ENCODE measurements around the gene OR9A4. TPM values are rescaled to one million over a fixed set of nuclear protein-coding genes. Genes with fewer than 3 reads are reported as not detected.

OR9A4 gene
- not detected in 2 replicates for total RNA-seq

DNA sequence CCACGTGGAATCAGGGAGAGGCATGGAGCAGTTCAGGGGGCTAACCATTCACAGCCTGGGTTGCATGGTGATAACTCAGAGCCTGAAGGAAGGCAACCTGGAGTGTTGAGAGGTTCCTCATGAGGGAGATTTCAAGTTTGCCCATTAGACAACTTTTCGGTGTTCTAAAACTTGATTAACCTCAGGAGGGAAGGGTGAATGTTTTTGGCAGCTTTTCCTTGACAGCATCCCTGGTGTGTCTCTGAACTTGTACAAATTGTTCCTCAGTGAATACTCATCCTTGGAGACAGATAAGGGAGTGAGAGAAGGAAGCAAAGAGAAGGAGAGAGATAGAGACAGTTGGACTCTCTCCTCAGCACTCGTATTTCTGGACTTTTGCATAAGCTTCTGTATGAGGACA is at the start of gene OR9A4:
Gene OR9A4 (plus strand): TSS at position 301 of the 400 bp plus-strand sequence. CDS start 2,477 bp downstream, outside the sequence.

DNA sequence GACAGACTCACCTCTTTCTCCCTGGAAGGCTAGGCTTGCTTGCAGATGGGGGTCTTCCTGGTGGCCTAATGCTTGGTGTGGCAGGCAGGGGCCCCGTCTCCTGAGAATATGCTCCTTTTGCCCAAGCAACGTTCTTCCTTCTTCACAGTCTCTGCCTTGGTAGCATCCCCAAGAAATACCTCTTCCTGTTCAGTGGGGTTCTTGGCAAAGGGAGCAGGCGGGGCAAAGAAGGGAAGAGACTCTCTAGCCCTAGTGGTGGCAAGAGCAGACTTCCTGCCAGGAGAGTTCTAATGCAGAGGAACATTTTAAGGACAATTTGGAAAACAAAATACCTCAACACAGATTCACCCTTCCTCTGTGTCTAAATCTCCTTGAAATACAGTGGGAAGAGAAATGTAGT is 30.6 kb downstream of the OR9A4 start, which contains the start of gene CLEC5A:
Gene CLEC5A (minus strand): TSS at position 179 of the 400 bp plus-strand sequence. CDS start 682 bp downstream, outside the sequence.

Other genes with a start within 250 kb of the OR9A4 start
- 28.8 and 161 TPM in 2 replicates for gene DENND11, start 214.2 kb upstream of the OR9A4 start, total RNA-seq
- not detected in 2 replicates for gene WEE2, start 208.0 kb upstream of the OR9A4 start, total RNA-seq
- gene SSBP1, start 178.0 kb upstream of the OR9A4 start, total RNA-seq = 130 and 147 TPM in 2 replicates
- gene TAS2R3, start 152.3 kb upstream of the OR9A4 start, total RNA-seq = 0.97 and 3.9 TPM in 2 replicates
- gene TAS2R4, start 139.7 kb upstream of the OR9A4 start, total RNA-seq = 0.32 and 2.1 TPM in 2 replicates
- 0.16 and 2.8 TPM in 2 replicates for gene TAS2R5, start 126.2 kb upstream of the OR9A4 start, total RNA-seq
- gene PRSS37, start 74.9 kb upstream of the OR9A4 start, total RNA-seq = not detected in 2 replicates
- gene CLEC5A, start 30.6 kb downstream of the OR9A4 start, total RNA-seq = not detected in 2 replicates
- gene TAS2R38, start 57.4 kb downstream of the OR9A4 start, total RNA-seq = not detected in 2 replicates
- under 0.01 TPM in 1 of 2 replicates, not detected in the other for gene MGAM, start 79.5 kb downstream of the OR9A4 start, total RNA-seq
- gene MGAM2, start 195.3 kb downstream of the OR9A4 start, total RNA-seq = not detected in 2 replicates

Measured in bladder microvascular endothelial cell (primary cell).